KMS-11 (cell line): ENCODE measurements around the gene PRKAR1B.

ENCODE experiments used
- H2AFZ ChIP-seq: fragments of 200-600 bp; sonication (generic); 2 replicates; pipeline ENCODE4 v1.6.1; 2016; ENCODE audit warnings: antibody characterized with exemption, mixed run types, low read depth
- H3K27ac ChIP-seq: fragments of 200-600 bp; sonication (generic); 2 replicates; pipeline ENCODE4 v1.6.1; 2016; ENCODE audit warnings: mild to moderate bottlenecking, mixed run types
- H3K27me3 ChIP-seq: fragments of 200-600 bp; sonication (generic); 2 replicates; pipeline ENCODE4 v1.6.1; 2017; ENCODE audit warnings: mild to moderate bottlenecking, low read depth, mixed run types, moderate library complexity; ENCODE audit not compliant: insufficient read depth
- H3K36me3 ChIP-seq: fragments of 200-600 bp; sonication (generic); 2 replicates; pipeline ENCODE4 v1.6.1; 2017; ENCODE audit warnings: mild to moderate bottlenecking, mixed run types; ENCODE audit not compliant: insufficient read depth
- H3K4me1 ChIP-seq: fragments of 200-600 bp; sonication (generic); 2 replicates; pipeline ENCODE4 v1.6.1; 2016; ENCODE audit warnings: mild to moderate bottlenecking, low read depth, mixed run types; ENCODE audit not compliant: poor library complexity, severe bottlenecking
- H3K4me2 ChIP-seq: fragments of 200-600 bp; sonication (generic); 2 replicates; pipeline ENCODE4 v1.7.0; 2016; ENCODE audit warnings: mild to moderate bottlenecking, mixed run types
- H3K4me3 ChIP-seq: fragments of 200-600 bp; sonication (generic); IDR thresholded peaks from 2 replicates; pipeline ENCODE4 v1.6.1; 2017; ENCODE audit warnings: low read depth, low read length, mixed read lengths; ENCODE audit not compliant: insufficient read depth
- H3K79me2 ChIP-seq: fragments of 200-600 bp; sonication (generic); 2 replicates; pipeline ENCODE4 v1.6.1; 2016; ENCODE audit warnings: low read depth, mixed run types; ENCODE audit not compliant: insufficient read depth
- H3K9ac ChIP-seq: fragments of 200-600 bp; sonication (generic); 2 replicates; pipeline ENCODE4 v1.6.1; 2016; ENCODE audit warnings: mild to moderate bottlenecking, mixed run types
- H4K20me1 ChIP-seq: fragments of 200-600 bp; sonication (generic); 2 replicates; pipeline ENCODE4 v1.6.1; 2016; ENCODE audit warnings: mild to moderate bottlenecking, mixed run types; ENCODE audit not compliant: insufficient read depth
- TF ChIP-seq, protein P1 (sequence below): fragments of 200-600 bp; sonication (generic); conservative IDR thresholded peaks from 2 replicates; pipeline ENCODE4 v1.6.1; 2017; ENCODE audit warnings: low read depth, mild to moderate bottlenecking, antibody characterized with exemption, low read length, moderate library complexity, mixed read lengths

Gene PRKAR1B

DNA sequence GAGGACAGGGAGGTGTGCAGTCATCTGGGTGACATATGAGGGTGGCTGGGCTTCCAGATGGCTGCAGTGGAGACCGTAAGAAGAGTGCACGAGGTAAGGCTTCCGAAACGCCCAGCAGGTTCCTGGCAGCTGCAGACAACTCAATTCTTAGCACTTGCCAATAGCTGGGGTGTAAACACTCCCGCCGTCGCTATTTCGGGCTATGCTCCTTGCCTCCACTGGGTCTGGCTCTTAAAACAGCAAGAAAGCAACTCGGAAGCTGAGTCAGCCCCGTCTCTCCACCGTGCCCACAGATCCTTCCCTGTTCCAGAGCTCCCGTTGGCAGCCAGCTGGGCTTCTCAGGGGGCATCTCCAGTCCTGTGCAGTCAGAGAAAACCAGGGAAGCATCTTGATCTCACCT lies 201.3 kb downstream of the PRKAR1B start:
- Histone ChIP-seq H3K4me2 (no peak overlapping the region), H3K27me3 (peaks cover 64% of the 10 kb centered on the region), H3K4me1 (peaks cover 7% of the 10 kb centered on the region), H4K20me1 (no peaks in the 10 kb centered on the region), H3K36me3 (no peaks in the 10 kb centered on the region), H3K4me3 (no peak overlapping the region), H3K9ac (no peak overlapping the region), H2AFZ (no peak overlapping the region), H3K79me2 (no peaks in the 10 kb centered on the region), H3K27ac (no peak overlapping the region)
- TF ChIP-seq, protein P1, sequence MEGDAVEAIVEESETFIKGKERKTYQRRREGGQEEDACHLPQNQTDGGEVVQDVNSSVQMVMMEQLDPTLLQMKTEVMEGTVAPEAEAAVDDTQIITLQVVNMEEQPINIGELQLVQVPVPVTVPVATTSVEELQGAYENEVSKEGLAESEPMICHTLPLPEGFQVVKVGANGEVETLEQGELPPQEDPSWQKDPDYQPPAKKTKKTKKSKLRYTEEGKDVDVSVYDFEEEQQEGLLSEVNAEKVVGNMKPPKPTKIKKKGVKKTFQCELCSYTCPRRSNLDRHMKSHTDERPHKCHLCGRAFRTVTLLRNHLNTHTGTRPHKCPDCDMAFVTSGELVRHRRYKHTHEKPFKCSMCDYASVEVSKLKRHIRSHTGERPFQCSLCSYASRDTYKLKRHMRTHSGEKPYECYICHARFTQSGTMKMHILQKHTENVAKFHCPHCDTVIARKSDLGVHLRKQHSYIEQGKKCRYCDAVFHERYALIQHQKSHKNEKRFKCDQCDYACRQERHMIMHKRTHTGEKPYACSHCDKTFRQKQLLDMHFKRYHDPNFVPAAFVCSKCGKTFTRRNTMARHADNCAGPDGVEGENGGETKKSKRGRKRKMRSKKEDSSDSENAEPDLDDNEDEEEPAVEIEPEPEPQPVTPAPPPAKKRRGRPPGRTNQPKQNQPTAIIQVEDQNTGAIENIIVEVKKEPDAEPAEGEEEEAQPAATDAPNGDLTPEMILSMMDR, result no peak

- Histone ChIP-seq H3K9ac (no peak overlapping the region), H3K4me2 (no peak overlapping the region), H3K27me3 (peaks cover 58% of the 10 kb centered on the region), H4K20me1 (no peaks in the 10 kb centered on the region), H3K4me1 (peaks cover 7% of the 10 kb centered on the region), H2AFZ (no peak overlapping the region), H3K79me2 (no peaks in the 10 kb centered on the region), H3K27ac (no peak overlapping the region), H3K36me3 (no peaks in the 10 kb centered on the region), H3K4me3 (no peak overlapping the region)
- TF ChIP-seq, protein P1, result no peak
Observed at GRCh38 chr7:524800-525199, 202.3 kb downstream of the PRKAR1B start.

- Histone ChIP-seq H4K20me1 (no peaks in the 10 kb centered on the region), H3K36me3 (no peaks in the 10 kb centered on the region), H3K4me1 (peaks cover 7% of the 10 kb centered on the region), H3K9ac (no peak overlapping the region), H3K27ac (no peak overlapping the region), H3K4me3 (no peak overlapping the region), H3K4me2 (no peak overlapping the region), H3K79me2 (no peaks in the 10 kb centered on the region), H2AFZ (no peak overlapping the region), H3K27me3 (peaks cover 53% of the 10 kb centered on the region)
- TF ChIP-seq, protein P1, result no peak
Observed at GRCh38 chr7:523347-524336, 203.4 kb downstream of the PRKAR1B start.

DNA sequence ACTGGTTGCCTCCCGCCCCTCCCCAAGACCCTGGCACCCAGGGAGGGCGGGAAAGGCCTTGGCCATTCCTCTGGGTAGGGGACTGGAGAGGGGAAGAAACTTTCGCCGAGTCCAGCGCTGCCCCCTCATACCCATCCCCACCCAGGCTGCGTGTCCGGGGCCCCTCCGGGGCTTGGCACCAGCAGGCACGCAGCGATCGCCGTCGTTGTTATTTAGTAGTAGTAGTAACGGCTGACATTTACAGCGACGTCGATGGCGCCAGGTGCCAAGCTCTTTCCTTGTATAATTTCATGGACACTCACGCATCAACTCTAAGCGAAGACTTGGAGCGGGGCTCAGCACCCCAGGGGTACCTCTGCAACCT lies 204.1 kb downstream of the PRKAR1B start:
- TF ChIP-seq, protein P1, result no peak
- H3K27me3 ChIP-seq, result peaks cover 58% of the 10 kb centered on the region
- no peak overlapping the region for H3K4me2 ChIP-seq
- no peak overlapping the region for H3K9ac ChIP-seq
- no peak overlapping the region for H3K27ac ChIP-seq
- H4K20me1 ChIP-seq, result no peaks in the 10 kb centered on the region
- H2AFZ ChIP-seq, result no peak overlapping the region
- H3K4me3 ChIP-seq, result no peak overlapping the region
- H3K36me3 ChIP-seq, result no peaks in the 10 kb centered on the region
- H3K79me2 ChIP-seq, result no peaks in the 10 kb centered on the region
- H3K4me1 ChIP-seq, result peaks cover 7% of the 10 kb centered on the region
